Upper lobe of right lung (tissue), 1 donor: ENCODE measurements around the gene HERPUD1. TPM values are rescaled to one million over a fixed set of nuclear protein-coding genes. Genes with fewer than 3 reads are reported as not detected.
"Not testable (repeated sequence)": the region's sequence is repeated elsewhere in the genome, so short reads cannot be mapped to it uniquely, and the experiment has no call there.

Experiments
- ATAC-seq: fragments of 200-7000 bp; cut with Tn5 transposase; one replicate; pipeline ENCODE4 v1.9.1; 2020; ENCODE audit warnings: mild to moderate bottlenecking, moderate library complexity
- DNase-seq: peaks from one replicate; pipeline ENCODE4 v3.0.0-alpha.2; 2020
- H3K27ac ChIP-seq: fragments of 200-600 bp; one replicate; pipeline ENCODE4 v1.8.0; 2022
- H3K27me3 ChIP-seq: fragments of 200-600 bp; one replicate; pipeline ENCODE4 v1.8.0; 2022; ENCODE audit warnings: mild to moderate bottlenecking
- H3K36me3 ChIP-seq: fragments of 200-600 bp; one replicate; pipeline ENCODE4 v1.8.0; 2022
- H3K4me1 ChIP-seq: fragments of 200-600 bp; one replicate; pipeline ENCODE4 v1.8.0; 2022
- H3K4me3 ChIP-seq: fragments of 200-600 bp; one replicate; pipeline ENCODE4 v1.8.0; 2022; ENCODE audit warnings: mild to moderate bottlenecking
- H3K9me3 ChIP-seq: fragments of 200-600 bp; one replicate; pipeline ENCODE4 v1.8.0; 2022
- CTCF ChIP-seq: fragments of 200-600 bp; IDR thresholded peaks from one replicate; pipeline ENCODE4 v1.8.0; 2022; ENCODE audit warnings: antibody characterized with exemption
- intact Hi-C: fragments of 100-400 bp; cut with DNase I; formaldehyde crosslinking; loops from one replicate; pipeline ENCODE4 v1.11.0; 2022
- long read RNA-seq: library from polyadenylated mRNA; unstranded; transcript quantifications from one replicate; pipeline ENCODE4 v2.0.0, GENCODE V29; 2021
- total RNA-seq: library from RNA; stranded (reverse); fragmentation: NEBNext Ultra II Directional; extraction: Animal tissue kit (Norgen Biotek cat#: 25700); gene quantifications from one replicate; pipeline ENCODE4 v1.2.1, GENCODE V29; 2021
- donor health status: DM: no; HTN: yes; CAD: no; lungs with severe emphysema.

HERPUD1 gene, protein sequence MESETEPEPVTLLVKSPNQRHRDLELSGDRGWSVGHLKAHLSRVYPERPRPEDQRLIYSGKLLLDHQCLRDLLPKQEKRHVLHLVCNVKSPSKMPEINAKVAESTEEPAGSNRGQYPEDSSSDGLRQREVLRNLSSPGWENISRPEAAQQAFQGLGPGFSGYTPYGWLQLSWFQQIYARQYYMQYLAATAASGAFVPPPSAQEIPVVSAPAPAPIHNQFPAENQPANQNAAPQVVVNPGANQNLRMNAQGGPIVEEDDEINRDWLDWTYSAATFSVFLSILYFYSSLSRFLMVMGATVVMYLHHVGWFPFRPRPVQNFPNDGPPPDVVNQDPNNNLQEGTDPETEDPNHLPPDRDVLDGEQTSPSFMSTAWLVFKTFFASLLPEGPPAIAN
- 223 TPM for total RNA-seq
- long read RNA-seq, transcript HERPUD1-201 (8 exons, 1,862 nt), result minor isoform, 19 of 428 reads
- long read RNA-seq, transcript HERPUD1-204 (8 exons, 2,946 nt), result major isoform, 360 of 428 reads
- long read RNA-seq, partial matches to known transcripts, result 8 of 428 reads
- long read RNA-seq, other reads (novel, unspliced or antisense), result 35 of 428 reads

DNA sequence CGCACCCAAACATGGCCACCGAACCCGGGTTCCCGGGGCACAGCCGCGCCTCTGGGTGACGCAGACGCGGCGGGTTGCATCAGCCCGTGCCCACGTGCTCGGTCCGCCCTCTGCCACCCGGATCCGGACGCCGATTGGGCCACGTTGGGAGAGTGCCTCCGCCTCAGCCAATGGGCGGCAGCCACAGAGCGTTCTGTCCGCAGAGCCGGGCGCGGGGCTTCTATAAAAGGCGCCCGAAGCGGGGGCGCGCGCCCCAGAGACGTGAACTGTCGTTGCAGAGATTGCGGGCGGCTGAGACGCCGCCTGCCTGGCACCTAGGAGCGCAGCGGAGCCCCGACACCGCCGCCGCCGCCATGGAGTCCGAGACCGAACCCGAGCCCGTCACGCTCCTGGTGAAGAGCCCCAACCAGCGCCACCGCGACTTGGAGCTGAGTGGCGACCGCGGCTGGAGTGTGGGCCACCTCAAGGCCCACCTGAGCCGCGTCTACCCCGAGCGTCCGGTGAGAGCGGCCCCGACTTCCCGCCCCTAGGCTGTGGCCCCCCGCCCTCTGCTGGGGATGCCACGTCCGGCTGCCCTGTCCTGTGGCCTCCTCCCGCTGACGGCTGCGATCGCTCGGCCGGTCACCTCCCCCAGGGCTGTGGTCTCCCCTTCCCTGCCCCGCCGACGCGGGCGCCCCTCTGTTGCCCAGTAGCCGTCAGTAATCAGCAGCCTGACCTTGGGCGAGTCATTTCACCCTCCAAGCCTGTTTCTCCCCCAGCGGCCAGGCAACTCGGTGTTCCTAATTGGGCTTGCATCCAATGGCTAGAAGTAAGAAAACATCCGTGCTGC lies at the start of gene HERPUD1:
Gene HERPUD1, plus strand, starts transcription at position 251 of the 829 bp plus-strand sequence. Its CDS starts 103 bp downstream, at position 354.
- no peak for TF ChIP-seq CTCF
- intact Hi-C loops, result no loop called here
- Histone ChIP-seq H3K9me3 (no peaks in the 10 kb centered on the region), H3K4me3 (peak within 1 kb of the TSS; percentile 84), H3K27me3 (no peaks in the 10 kb centered on the region), H3K36me3 (peaks cover 35% of the 10 kb centered on the region), H3K4me1 (peaks cover 40% of the 10 kb centered on the region), H3K27ac (peak within 1 kb of the TSS; percentile 99)
- peak; percentile 95 for ATAC-seq
- DNase-seq, result peak; percentile 100

- no peaks in the 10 kb centered on the region for H3K9me3 ChIP-seq
- no peaks in the 10 kb centered on the region for H3K36me3 ChIP-seq
- DNase-seq, result no peak
- TF ChIP-seq CTCF, result no peak
- H3K4me3 ChIP-seq, result no peak overlapping the region
- H3K4me1 ChIP-seq, result no peaks in the 10 kb centered on the region
- no peak for ATAC-seq
- H3K27me3 ChIP-seq, result no peaks in the 10 kb centered on the region
- intact Hi-C loops, result no loop called here
- no peak overlapping the region for H3K27ac ChIP-seq
Observed at GRCh38 chr16:56883586-56883985, 48.4 kb upstream of the HERPUD1 start.

DNA sequence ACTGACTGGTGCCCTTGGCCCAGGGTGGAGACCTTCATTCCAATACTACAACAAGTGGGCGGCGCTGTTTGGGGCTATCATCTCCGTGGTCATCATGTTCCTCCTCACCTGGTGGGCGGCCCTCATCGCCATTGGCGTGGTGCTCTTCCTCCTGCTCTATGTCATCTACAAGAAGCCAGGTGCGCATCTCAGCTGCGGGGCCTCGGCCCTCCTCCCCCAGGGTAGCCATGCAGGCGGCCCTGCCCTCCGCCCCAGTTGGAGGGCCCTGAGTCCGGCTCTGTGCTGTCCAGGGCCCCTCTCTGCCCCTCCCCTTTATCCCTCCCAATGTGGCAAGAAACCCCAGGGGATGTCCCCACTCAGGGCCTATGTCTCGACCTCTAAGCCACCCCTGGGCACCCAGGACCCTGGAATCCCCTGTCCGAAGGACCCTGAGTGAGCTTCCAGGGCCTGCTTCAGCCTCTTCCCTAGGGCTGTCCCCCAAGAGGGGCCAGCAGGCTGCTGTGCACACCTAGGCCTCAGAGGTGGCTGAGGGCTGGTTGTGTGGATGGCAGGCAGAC lies 47.8 kb upstream of the HERPUD1 start:
- Histone ChIP-seq H3K27me3 (no peaks in the 10 kb centered on the region), H3K27ac (no peak overlapping the region), H3K36me3 (no peaks in the 10 kb centered on the region), H3K9me3 (no peaks in the 10 kb centered on the region), H3K4me3 (no peak overlapping the region), H3K4me1 (no peaks in the 10 kb centered on the region)
- no peak for DNase-seq
- no peak for TF ChIP-seq CTCF
- no peak for ATAC-seq
- intact Hi-C loops, result no loop called here

GRCh38 chr16:56884929-56885328 lies 47.0 kb upstream of the HERPUD1 start:
- H3K27me3 ChIP-seq, intact Hi-C loops, H3K9me3 ChIP-seq, H3K27ac ChIP-seq, ATAC-seq, DNase-seq, H3K36me3 ChIP-seq, H3K4me1 ChIP-seq, H3K4me3 ChIP-seq: not testable (repeated sequence)

GRCh38 chr16:56885446-56886162 lies 46.3 kb upstream of the HERPUD1 start:
- Histone ChIP-seq H3K9me3 (no peaks in the 10 kb centered on the region), H3K27me3 (no peaks in the 10 kb centered on the region), H3K4me1 (no peaks in the 10 kb centered on the region), H3K27ac (no peak overlapping the region), H3K4me3 (no peak overlapping the region), H3K36me3 (no peaks in the 10 kb centered on the region)
- DNase-seq (no peak), ATAC-seq (no peak)
- TF ChIP-seq CTCF, result no peak
- intact Hi-C loops, result no loop called here
